Thymus (tissue), 11 donors: ENCODE measurements around the gene CLDN19. TPM values are rescaled to one million over a fixed set of nuclear protein-coding genes. Genes with fewer than 3 reads are reported as not detected.

Experiments
- DNase-seq, 9 donors: peaks; one replicate each; pipeline ENCODE4 v3.0.0-alpha.2; 2013; ENCODE audit warnings: low spot score in 9 of 9, low read depth in 6 of 9, missing footprints in 1 of 9
- H3K27ac ChIP-seq, 2 donors: one replicate each; pipeline ENCODE4 v1.5.1; 2013; ENCODE audit warnings: control low read depth in 1 of 2, low read depth in 1 of 2, low read length in 1 of 2, mild to moderate bottlenecking in 1 of 2, moderate library complexity in 1 of 2
- H3K27me3 ChIP-seq, 2 donors: one replicate each; pipeline ENCODE4 v1.5.1; 2013; ENCODE audit warnings: low read length in 1 of 2; ENCODE audit not compliant: control insufficient read depth in 2 of 2, insufficient read depth in 1 of 2
- H3K36me3 ChIP-seq, 2 donors: one replicate each; pipeline ENCODE4 v1.5.1; 2013; ENCODE audit warnings: low read length in 1 of 2, mild to moderate bottlenecking in 1 of 2, moderate library complexity in 1 of 2; ENCODE audit not compliant: control insufficient read depth in 2 of 2, insufficient read depth in 2 of 2
- H3K4me1 ChIP-seq, 2 donors: one replicate each; pipeline ENCODE4 v1.5.1; 2013; ENCODE audit warnings: low read length in 2 of 2; ENCODE audit not compliant: control insufficient read depth in 2 of 2, insufficient read depth in 2 of 2
- H3K4me3 ChIP-seq, 2 donors: one replicate each; pipeline ENCODE4 v1.5.1; 2013; ENCODE audit warnings: low read length in 2 of 2, control low read depth in 1 of 2, mild to moderate bottlenecking in 1 of 2
- H3K9me3 ChIP-seq, 2 donors: one replicate each; pipeline ENCODE4 v1.5.1; 2013; ENCODE audit warnings: low read length in 1 of 2, mild to moderate bottlenecking in 1 of 2; ENCODE audit not compliant: control insufficient read depth in 2 of 2, insufficient read depth in 1 of 2
- WGBS: extraction: QIAGEN DNeasy Blood & Tissue Kit; methylation state at CpG from one replicate; pipeline ENCODE4 v1.1.7; 2013; 5-methylcytosine and 5-hydroxymethylcytosine counted together
- polyA plus RNA-seq: library from polyadenylated mRNA; stranded (reverse); fragments of 200-250 nt; gene quantifications from one replicate; pipeline ENCODE4 v1.2.3, GENCODE V29; 2013
- total RNA-seq: library from RNA; stranded (reverse); fragments of 120-200 nt; gene quantifications from one replicate; pipeline ENCODE4 v1.2.4, GENCODE V29; 2013
- donor health status: healthy.

Gene CLDN19
- total and polyA plus RNA-seq, 2 donors: 0.62 to 2.2 TPM

GRCh38 chr1:42737986-42738677 is 1.9 kb downstream of the CLDN19 start:
- no peak for DNase-seq
- peaks cover 0 to 14% of the 10 kb centered on the region in 2 donors for H3K4me1 ChIP-seq
- 97% methylated on average over 21 of the region's 21 CpGs for WGBS

DNA sequence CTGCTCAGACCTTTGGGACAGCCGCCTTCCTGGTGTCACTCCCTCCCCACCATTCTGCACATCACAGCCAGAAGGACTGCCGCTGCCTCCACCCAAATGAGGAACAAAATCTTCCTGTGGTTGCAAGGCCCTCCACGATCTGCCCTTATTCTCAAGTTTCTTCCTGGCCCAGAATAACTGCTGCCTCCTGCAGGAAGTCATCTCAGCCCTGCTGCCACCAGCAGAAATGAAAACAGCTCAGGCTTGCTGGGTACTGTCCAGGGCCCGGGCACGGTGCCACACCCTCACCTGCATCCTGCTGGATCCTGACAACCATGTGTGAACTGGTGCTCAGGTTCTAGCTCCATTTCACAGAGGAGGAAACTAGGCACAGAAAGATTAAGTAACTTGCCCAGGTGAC is 2.8 kb downstream of the CLDN19 start:
- no peaks in the 10 kb centered on the region for H3K9me3 ChIP-seq
- H3K27ac ChIP-seq: no peak overlapping the region
- WGBS: 2% methylated on average over 5 of the region's 5 CpGs
- peak in 2 of 9 donors; percentile 15 to 30 for DNase-seq
- no peaks in the 10 kb centered on the region for H3K36me3 ChIP-seq
- H3K27me3 ChIP-seq: no peaks in the 10 kb centered on the region
- H3K4me3 ChIP-seq: no peak overlapping the region
- peaks cover 0 to 7% of the 10 kb centered on the region in 2 donors for H3K4me1 ChIP-seq

More at GRCh38 chr1:42737986-42738677, 1.9 kb downstream of the CLDN19 start:
- Histone ChIP-seq H3K27ac (no peak overlapping the region), H3K27me3 (no peaks in the 10 kb centered on the region), H3K36me3 (no peaks in the 10 kb centered on the region), H3K9me3 (no peaks in the 10 kb centered on the region), H3K4me3 (no peak overlapping the region)

- H3K9me3 ChIP-seq: no peaks in the 10 kb centered on the region
- H3K4me1 ChIP-seq: peaks cover 0 to 5% of the 10 kb centered on the region in 2 donors
- no peak for DNase-seq
- no peak overlapping the region for H3K4me3 ChIP-seq
- no peaks in the 10 kb centered on the region for H3K36me3 ChIP-seq
- 82% methylated on average over 8 of the region's 8 CpGs for WGBS
- H3K27ac ChIP-seq: no peak overlapping the region
- no peaks in the 10 kb centered on the region for H3K27me3 ChIP-seq
Measured at GRCh38 chr1:42736571-42737200, 3.4 kb downstream of the CLDN19 start.

GRCh38 chr1:42736152-42736551 is 3.9 kb downstream of the CLDN19 start:
- peaks cover 0 to 5% of the 10 kb centered on the region in 2 donors for H3K4me1 ChIP-seq
- 80% methylated on average over 4 of the region's 4 CpGs for WGBS
- no peak for DNase-seq
- no peaks in the 10 kb centered on the region for H3K27me3 ChIP-seq
- H3K36me3 ChIP-seq: no peaks in the 10 kb centered on the region
- no peak overlapping the region for H3K27ac ChIP-seq
- no peaks in the 10 kb centered on the region for H3K9me3 ChIP-seq
- no peak overlapping the region for H3K4me3 ChIP-seq

DNA sequence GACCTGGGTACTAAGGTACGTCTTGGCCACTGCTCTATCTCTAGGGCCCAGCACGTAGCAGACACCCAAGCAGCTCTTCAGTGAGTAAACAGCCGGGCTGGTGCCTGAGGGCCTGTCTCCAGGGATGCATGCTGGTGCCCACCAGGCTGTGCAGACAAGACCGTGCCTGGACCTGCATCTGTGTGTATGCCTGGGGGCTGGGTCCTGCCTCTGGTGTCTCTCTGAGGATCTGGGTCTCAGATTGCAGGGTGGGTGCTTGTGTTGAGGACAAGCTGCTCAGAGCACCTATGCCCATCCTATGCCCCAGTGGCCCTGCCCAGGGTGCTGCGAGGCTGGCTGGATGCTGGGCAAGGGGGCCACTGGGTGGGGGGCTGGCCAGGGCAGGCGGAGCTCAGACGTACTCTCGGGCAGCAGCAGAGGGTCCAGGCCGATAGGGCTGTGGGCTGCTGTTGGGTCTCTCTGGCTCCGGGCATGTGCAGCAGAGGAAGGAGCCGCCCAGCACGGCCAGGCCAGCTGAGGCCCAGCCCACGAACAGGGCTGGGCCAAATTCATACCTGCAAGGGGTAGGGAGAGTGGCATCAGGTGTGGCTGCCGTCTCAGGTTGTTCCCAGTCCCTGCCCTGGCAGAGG is 4.4 kb downstream of the CLDN19 start:
- WGBS: 95% methylated on average over 14 of the region's 14 CpGs
- Histone ChIP-seq H3K9me3 (no peaks in the 10 kb centered on the region), H3K4me1 (peaks cover 0 to 4% of the 10 kb centered on the region in 2 donors), H3K27ac (no peak overlapping the region), H3K4me3 (no peak overlapping the region), H3K27me3 (no peaks in the 10 kb centered on the region), H3K36me3 (no peaks in the 10 kb centered on the region)
- no peak for DNase-seq

DNA sequence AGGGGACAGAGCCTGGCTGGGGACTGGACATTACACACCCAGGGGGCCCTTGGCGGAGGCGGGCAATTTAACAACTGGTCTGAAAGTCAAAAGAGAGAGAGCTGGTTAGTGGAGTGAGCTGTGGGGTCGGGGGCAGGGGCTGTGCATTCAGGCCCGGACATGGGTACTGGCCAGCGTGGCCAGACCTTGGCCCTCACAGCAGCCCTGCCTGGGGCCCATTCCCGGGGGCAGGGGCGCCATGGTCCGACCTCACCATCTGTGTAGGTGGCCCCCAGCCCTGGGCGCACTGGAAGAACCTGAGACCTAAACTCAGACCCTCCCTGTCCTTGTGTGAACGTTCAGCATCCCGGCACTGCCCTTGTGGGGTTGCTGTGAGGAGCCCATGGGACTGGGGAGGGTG is 5.0 kb downstream of the CLDN19 start:
- no peaks in the 10 kb centered on the region for H3K27me3 ChIP-seq
- no peak for DNase-seq
- 96% methylated on average over 11 of the region's 11 CpGs for whole genome bisulfite sequencing
- H3K4me1 ChIP-seq: peaks cover 0 to 3% of the 10 kb centered on the region in 2 donors
- H3K4me3 ChIP-seq: no peak overlapping the region
- H3K27ac ChIP-seq: no peak overlapping the region
- no peaks in the 10 kb centered on the region for H3K36me3 ChIP-seq
- no peaks in the 10 kb centered on the region for H3K9me3 ChIP-seq

DNA sequence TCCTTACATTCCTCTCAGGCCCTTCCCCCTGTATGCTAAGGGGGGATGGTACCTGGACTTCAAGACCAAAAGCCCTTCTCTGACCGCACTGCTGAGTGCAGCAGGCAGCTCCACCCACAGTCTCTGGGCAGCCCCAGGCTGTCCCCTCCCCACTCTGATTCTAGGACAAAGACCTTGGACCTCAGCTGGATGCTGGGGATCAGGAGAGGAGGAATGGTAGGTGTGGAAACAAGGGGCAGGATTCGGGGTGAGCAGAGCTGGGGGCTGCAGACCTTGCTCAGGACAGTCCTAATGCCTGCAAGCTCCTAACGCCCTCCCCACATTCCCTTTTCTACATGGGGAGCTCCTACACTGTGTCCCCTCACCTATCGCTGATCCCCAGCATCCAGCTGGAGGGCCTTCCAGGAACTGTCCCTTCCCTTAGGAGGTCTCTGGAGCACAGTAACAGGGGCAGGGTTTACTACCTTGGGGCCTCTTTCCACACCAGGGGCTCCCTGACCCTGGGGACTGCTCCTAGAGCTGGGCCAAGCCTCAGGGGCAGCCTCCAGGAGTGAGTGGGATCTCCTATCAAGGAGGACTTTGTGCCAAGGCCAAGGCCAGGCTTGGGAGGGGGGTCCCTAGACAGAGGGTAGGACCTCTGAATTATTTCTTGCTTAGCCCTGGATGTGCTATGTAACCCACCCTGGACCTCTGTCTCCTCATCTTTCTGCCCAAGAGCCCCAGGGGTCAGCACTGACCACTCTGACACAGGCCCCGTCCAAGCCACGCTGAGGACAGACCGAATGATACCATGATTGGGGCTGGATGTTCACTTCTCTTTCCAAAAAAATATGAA is 5.6 kb downstream of the CLDN19 start:
- Histone ChIP-seq H3K4me1 (peaks cover 0 to 3% of the 10 kb centered on the region in 2 donors), H3K27ac (no peak overlapping the region), H3K36me3 (no peaks in the 10 kb centered on the region), H3K9me3 (no peaks in the 10 kb centered on the region), H3K4me3 (no peak overlapping the region), H3K27me3 (no peaks in the 10 kb centered on the region)
- no peak for DNase-seq
- WGBS: 93% methylated on average over 7 of the region's 7 CpGs

GRCh38 chr1:42733415-42734200 is 6.4 kb downstream of the CLDN19 start:
- H3K4me1 ChIP-seq: peaks cover 0 to 3% of the 10 kb centered on the region in 2 donors
- H3K9me3 ChIP-seq: no peaks in the 10 kb centered on the region
- no peaks in the 10 kb centered on the region for H3K36me3 ChIP-seq
- H3K27me3 ChIP-seq: no peaks in the 10 kb centered on the region
- WGBS: 95% methylated on average over 12 of the region's 12 CpGs
- no peak overlapping the region for H3K27ac ChIP-seq
- no peak for DNase-seq
- no peak overlapping the region for H3K4me3 ChIP-seq
